Spleen (tissue), 11 donors: Measurements from ENCODE around the gene HOXA1. TPM values are rescaled to one million over a fixed set of nuclear protein-coding genes. Genes with fewer than 3 reads are reported as not detected.
A peak's percentile ranks its signal among the peaks of the same experiment; 100 is the strongest.

Experiments
- DNase-seq: peaks from one replicate; pipeline ENCODE4 v3.0.0-alpha.2; 2020
- H3K27ac ChIP-seq, 8 donors: fragments of 200-600 bp; sonication (generic) in 7 of 8; 1 replicate in 4 of 8; 2 replicates in 4 of 8; pipeline versions ENCODE4 v1.5.0 to v1.8.0; 2016 to 2021; ENCODE audit warnings: inconsistent platforms in 4 of 8, mild to moderate bottlenecking in 4 of 8, moderate library complexity in 1 of 8
- H3K27me3 ChIP-seq, 7 donors: fragments of 200-600 bp; sonication (generic) in 6 of 7; replicated peaks in 1 of 7; 1 replicate in 4 of 7; 2 replicates in 3 of 7; pipeline versions ENCODE4 v1.5.0 to v1.8.0; 2016 to 2021; ENCODE audit warnings: inconsistent platforms in 3 of 7, mild to moderate bottlenecking in 1 of 7
- H3K36me3 ChIP-seq, 6 donors: fragments of 200-600 bp; sonication (generic) in 5 of 6; 1 replicate in 4 of 6; 2 replicates in 2 of 6; pipeline versions ENCODE4 v1.5.0 to v1.8.0; 2016 to 2021; ENCODE audit warnings: inconsistent platforms in 2 of 6
- H3K4me1 ChIP-seq, 6 donors: fragments of 200-600 bp; sonication (generic) in 5 of 6; 1 replicate in 3 of 6; 2 replicates in 3 of 6; pipeline versions ENCODE4 v1.5.0 to v1.8.0; 2016 to 2021; ENCODE audit warnings: inconsistent platforms in 3 of 6
- H3K4me3 ChIP-seq, 8 donors: fragments of 200-600 bp; sonication (generic) in 7 of 8; 1 replicate in 4 of 8; 2 replicates in 4 of 8; pipeline versions ENCODE4 v1.5.0 to v1.8.0; 2016 to 2021; ENCODE audit warnings: inconsistent platforms in 4 of 8, mild to moderate bottlenecking in 4 of 8, moderate library complexity in 2 of 8
- H3K9me3 ChIP-seq, 8 donors: fragments of 200-600 bp; sonication (generic) in 7 of 8; 1 replicate in 4 of 8; 2 replicates in 4 of 8; pipeline versions ENCODE4 v1.5.0 to v1.8.0; 2016 to 2021; ENCODE audit warnings: inconsistent platforms in 4 of 8
- POLR2A ChIP-seq, 3 donors: fragments of 450-650 bp; IDR thresholded peaks; one replicate each; pipeline ENCODE4 v1.5.1; 2017; ENCODE audit warnings: antibody characterized with exemption in 3 of 3, mild to moderate bottlenecking in 1 of 3
- POLR2AphosphoS5 ChIP-seq, 3 donors: sonication (generic); formaldehyde crosslinking; IDR thresholded peaks; one replicate each; pipeline ENCODE4 v1.5.1; 2017; ENCODE audit warnings: antibody characterized with exemption in 3 of 3
- WGBS, 5 donors: extraction: QIAGEN DNeasy Blood & Tissue Kit in 3 of 5; methylation state at CpG; one replicate each; pipeline versions ENCODE4 v1.1.5 to v1.1.7; 2013 to 2018; 5-methylcytosine and 5-hydroxymethylcytosine counted together
- intact Hi-C: fragments of 100-400 bp; cut with DNase I; formaldehyde crosslinking; loops from one replicate; pipeline ENCODE4 v1.15.0; 2023; ENCODE audit warnings: low total_unique reads
- polyA plus RNA-seq, 3 donors: library from polyadenylated mRNA; stranded (reverse); fragments of 200-250 nt; gene quantifications; one replicate each; pipeline ENCODE4 v1.2.1, GENCODE V29; 2013
- total RNA-seq, 7 donors: library from RNA; depleted of rRNA in 3 of 7; stranded (reverse); fragments of >200 nt in 3 of 7; fragmentation: NEBNext Ultra II Directional in 4 of 7; extraction: Animal tissue kit (Norgen Biotek cat#: 25700) in 4 of 7; gene quantifications; one replicate each; pipeline versions ENCODE4 v1.1.0 to v1.2.1, GENCODE V29; 2016 to 2021
- TF ChIP-seq, protein P1 (sequence below), 11 experiments: fragments of 200-600 bp in 7 of 11; fragments of 450-650 bp in 4 of 11; sonication (generic) in 4 of 11; IDR thresholded peaks in 8 of 11; conservative IDR thresholded peaks in 3 of 11; 1 replicate in 7 of 11; 2 replicates in 4 of 11; pipeline versions ENCODE4 v1.4.0 to v1.8.0; 2016 to 2021; ENCODE audit warnings: antibody characterized with exemption in 11 of 11, inconsistent platforms in 4 of 11, mild to moderate bottlenecking in 1 of 11
- donor health status: healthy with polysubstance abuse.
- donor health status: DM: no; HTN: no; CAD: no; lungs with moderate emphysema.
- donor health status: DM: no; HTN: no; CAD: no.
- donor health status: Bipolar disorder and iron deficiency.
- donor health status: healthy.
- donor health status: DM: no; HTN: no; CAD: no.
- donor health status: DM: yes; HTN: yes; CAD: no.

HOXA1 gene
- total and polyA plus RNA-seq, 10 donors = 0.33 to 4.1 (median 1.5) TPM

DNA sequence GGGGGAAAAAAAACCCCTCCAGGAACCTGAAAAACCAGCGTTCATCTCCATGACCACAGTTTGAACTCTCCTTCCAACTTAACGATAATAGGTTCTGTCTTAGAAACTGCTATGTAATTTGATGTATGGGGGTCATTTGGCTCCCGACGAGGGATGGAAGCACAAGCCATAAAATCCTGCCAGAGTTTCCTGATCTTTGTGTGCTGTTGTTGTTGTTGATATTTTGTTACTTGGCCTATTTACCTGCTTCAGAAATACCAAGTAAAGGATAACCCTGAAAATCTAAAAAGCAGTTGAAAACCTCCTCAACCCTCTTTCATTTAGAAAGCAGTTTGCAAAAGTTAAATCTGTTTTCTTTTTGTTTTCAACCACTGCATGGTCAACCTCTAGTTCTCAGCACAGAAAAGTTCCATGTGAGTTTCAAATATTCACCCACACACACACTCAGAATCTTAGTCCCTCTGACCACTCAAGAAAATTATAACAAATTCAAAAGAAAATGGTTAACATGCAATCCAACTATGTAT is 16.0 kb upstream of the HOXA1 start:
- 58 to 83% (median 74%) methylated on average over 4 of the region's 4 CpGs for WGBS, 5 donors
- no peak for DNase-seq
- no peaks in the 10 kb centered on the region for H3K27me3 ChIP-seq
- no peak for TF ChIP-seq POLR2A (IDR thresholded peaks at IDR 0.05)
- TF ChIP-seq, protein P1, sequence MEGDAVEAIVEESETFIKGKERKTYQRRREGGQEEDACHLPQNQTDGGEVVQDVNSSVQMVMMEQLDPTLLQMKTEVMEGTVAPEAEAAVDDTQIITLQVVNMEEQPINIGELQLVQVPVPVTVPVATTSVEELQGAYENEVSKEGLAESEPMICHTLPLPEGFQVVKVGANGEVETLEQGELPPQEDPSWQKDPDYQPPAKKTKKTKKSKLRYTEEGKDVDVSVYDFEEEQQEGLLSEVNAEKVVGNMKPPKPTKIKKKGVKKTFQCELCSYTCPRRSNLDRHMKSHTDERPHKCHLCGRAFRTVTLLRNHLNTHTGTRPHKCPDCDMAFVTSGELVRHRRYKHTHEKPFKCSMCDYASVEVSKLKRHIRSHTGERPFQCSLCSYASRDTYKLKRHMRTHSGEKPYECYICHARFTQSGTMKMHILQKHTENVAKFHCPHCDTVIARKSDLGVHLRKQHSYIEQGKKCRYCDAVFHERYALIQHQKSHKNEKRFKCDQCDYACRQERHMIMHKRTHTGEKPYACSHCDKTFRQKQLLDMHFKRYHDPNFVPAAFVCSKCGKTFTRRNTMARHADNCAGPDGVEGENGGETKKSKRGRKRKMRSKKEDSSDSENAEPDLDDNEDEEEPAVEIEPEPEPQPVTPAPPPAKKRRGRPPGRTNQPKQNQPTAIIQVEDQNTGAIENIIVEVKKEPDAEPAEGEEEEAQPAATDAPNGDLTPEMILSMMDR (IDR thresholded peaks at IDR 0.05 in 8 of 11, conservative IDR thresholded peaks at IDR 0.05 in 3 of 11) = no peak
- no peak for TF ChIP-seq POLR2AphosphoS5 (IDR thresholded peaks at IDR 0.05)
- no peaks in the 10 kb centered on the region for H3K36me3 ChIP-seq
- intact Hi-C loops = loop anchor here (10.0 kb wide), 1 partner anchor 357 kb away; no protein-coding TSS in a partner anchor
- no peaks in the 10 kb centered on the region for H3K9me3 ChIP-seq
- no peak overlapping the region for H3K4me3 ChIP-seq
- H3K4me1 ChIP-seq = peaks cover 0 to 58% (median 24%) of the 10 kb centered on the region in 6 donors
- peak overlapping the region in 5 of 8 donors; percentile 58 to 90 (median 87) for H3K27ac ChIP-seq

DNA sequence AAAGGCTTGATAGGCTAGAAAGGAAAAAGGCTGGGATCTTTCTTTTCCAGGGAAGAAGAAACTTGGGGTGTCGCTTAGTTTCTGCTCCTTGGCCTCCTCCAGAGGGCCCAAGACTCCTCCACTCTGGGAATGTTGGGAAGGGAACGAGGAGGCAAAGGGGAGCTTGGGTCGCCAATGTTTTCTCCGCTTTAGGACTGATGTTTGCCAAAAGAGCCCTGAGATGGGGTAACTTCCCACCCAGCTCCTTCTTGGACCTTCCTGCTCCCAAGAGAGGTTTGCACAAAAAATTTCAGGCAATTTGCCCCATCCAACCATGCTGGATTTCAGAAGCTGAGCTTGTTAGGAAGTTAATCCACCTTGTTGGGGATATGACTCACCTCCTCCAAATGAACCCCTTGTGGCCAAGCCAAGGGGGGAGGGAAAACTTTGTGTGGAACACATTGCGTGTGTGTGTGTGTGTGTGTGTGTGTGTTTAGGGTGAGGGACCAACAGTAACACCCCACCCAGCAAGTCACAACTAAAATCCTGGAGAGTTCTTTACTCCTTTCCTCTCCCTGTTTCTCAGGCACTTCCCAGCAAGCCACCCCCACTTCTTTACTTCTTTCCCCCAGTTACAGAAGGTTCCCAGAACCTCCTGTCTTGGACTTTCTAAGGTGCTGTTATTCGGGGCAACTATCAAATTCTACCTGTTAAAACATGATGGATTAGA is 15.4 kb upstream of the HOXA1 start:
- Histone ChIP-seq H3K4me1 (peaks cover 0 to 58% (median 23%) of the 10 kb centered on the region in 6 donors), H3K27me3 (peaks cover 0 to 5% (median 0%) of the 10 kb centered on the region in 7 donors)
- DNase-seq = no peak

GRCh38 chr7:27110186-27111031 is 14.6 kb upstream of the HOXA1 start:
- H3K27ac ChIP-seq = peak overlapping the region in 7 of 8 donors; percentile 11 to 90 (median 63)
- no peaks in the 10 kb centered on the region for H3K9me3 ChIP-seq
- WGBS, 5 donors = 75 to 92% (median 86%) methylated on average over 66 of the region's 66 CpGs
- peaks cover 0 to 64% (median 25%) of the 10 kb centered on the region in 6 donors for H3K4me1 ChIP-seq
- no peak for DNase-seq
- intact Hi-C loops = loop anchor here (10.0 kb wide), 1 partner anchor 356 kb away; no protein-coding TSS in a partner anchor
- TF ChIP-seq POLR2AphosphoS5 (IDR thresholded peaks at IDR 0.05) (peak in 2 of 3 donors; percentile 55 to 56), POLR2A (IDR thresholded peaks at IDR 0.05) (no peak)
- TF ChIP-seq, protein P1 (IDR thresholded peaks at IDR 0.05 in 8 of 11, conservative IDR thresholded peaks at IDR 0.05 in 3 of 11) = no peak
- peak overlapping the region in 1 of 8 donors; percentile 5 for H3K4me3 ChIP-seq
- H3K27me3 ChIP-seq = peaks cover 0 to 12% (median 0%) of the 10 kb centered on the region in 7 donors
- H3K36me3 ChIP-seq = no peaks in the 10 kb centered on the region

More for the DNA sequence above, 15.4 kb upstream of the HOXA1 start:
- Histone ChIP-seq H3K9me3 (no peaks in the 10 kb centered on the region), H3K27ac (peak overlapping the region in 7 of 8 donors; percentile 11 to 90 (median 86)), H3K36me3 (no peaks in the 10 kb centered on the region), H3K4me3 (no peak overlapping the region)
- TF ChIP-seq POLR2AphosphoS5 (IDR thresholded peaks at IDR 0.05) = no peak
- intact Hi-C loops = loop anchor here (10.0 kb wide), 1 partner anchor 356 kb away; no protein-coding TSS in a partner anchor
- 72 to 88% (median 78%) methylated on average over 6 of the region's 6 CpGs for WGBS, 5 donors

GRCh38 chr7:27109466-27110185 is 13.8 kb upstream of the HOXA1 start:
- DNase-seq = no peak
- H3K27ac ChIP-seq = peak overlapping the region in 7 of 8 donors; percentile 78 to 93 (median 87)
- TF ChIP-seq POLR2A (IDR thresholded peaks at IDR 0.05) = no peak
- TF ChIP-seq, protein P1 (IDR thresholded peaks at IDR 0.05 in 8 of 11, conservative IDR thresholded peaks at IDR 0.05 in 3 of 11) = no peak
- no peak for TF ChIP-seq POLR2AphosphoS5 (IDR thresholded peaks at IDR 0.05)
- peaks cover 0 to 72% (median 28%) of the 10 kb centered on the region in 6 donors for H3K4me1 ChIP-seq
- no peaks in the 10 kb centered on the region for H3K36me3 ChIP-seq
- H3K9me3 ChIP-seq = no peaks in the 10 kb centered on the region
- intact Hi-C loops = loop anchor here (10.0 kb wide), 1 partner anchor 355 kb away; no protein-coding TSS in a partner anchor
- no peak overlapping the region for H3K4me3 ChIP-seq
- 89 to 96% (median 92%) methylated on average over 4 of the region's 4 CpGs for WGBS, 5 donors
- H3K27me3 ChIP-seq = peaks cover 0 to 20% (median 0%) of the 10 kb centered on the region in 7 donors
